Measurements from ENCODE around the gene KEAP1. TPM values are rescaled to one million over a fixed set of nuclear protein-coding genes. Genes with fewer than 3 reads are reported as not detected.

Gene KEAP1
- total and polyA plus RNA-seq, 9 of the 15 experiments (the other 6 are each of a cell fraction or from before 2014, with no cell fraction given), result 2.1 to 95.6 (median 64.3) TPM

GRCh38 chr19:10502524-10503001, 593 bp downstream of the KEAP1 start (continued):
- TF ChIP-seq HNRNPK (IDR thresholded peaks at IDR 0.05; ENCODE audit: low read depth, low read length, poor library complexity, severe bottlenecking), result peak; percentile 88
- peak; percentile 84 for TF ChIP-seq BHLHE40 (IDR thresholded peaks at IDR 0.05; ENCODE audit: low read length)
- peak; percentile 54; the same call in 1 of the 2 replicates for TF ChIP-seq CREB1 (IDR thresholded peaks at IDR 0.05)
- TF ChIP-seq CREB1 (CRISPR knock-in tag; IDR thresholded peaks at IDR 0.05), result peak; percentile 75
- TF ChIP-seq, protein P1, sequence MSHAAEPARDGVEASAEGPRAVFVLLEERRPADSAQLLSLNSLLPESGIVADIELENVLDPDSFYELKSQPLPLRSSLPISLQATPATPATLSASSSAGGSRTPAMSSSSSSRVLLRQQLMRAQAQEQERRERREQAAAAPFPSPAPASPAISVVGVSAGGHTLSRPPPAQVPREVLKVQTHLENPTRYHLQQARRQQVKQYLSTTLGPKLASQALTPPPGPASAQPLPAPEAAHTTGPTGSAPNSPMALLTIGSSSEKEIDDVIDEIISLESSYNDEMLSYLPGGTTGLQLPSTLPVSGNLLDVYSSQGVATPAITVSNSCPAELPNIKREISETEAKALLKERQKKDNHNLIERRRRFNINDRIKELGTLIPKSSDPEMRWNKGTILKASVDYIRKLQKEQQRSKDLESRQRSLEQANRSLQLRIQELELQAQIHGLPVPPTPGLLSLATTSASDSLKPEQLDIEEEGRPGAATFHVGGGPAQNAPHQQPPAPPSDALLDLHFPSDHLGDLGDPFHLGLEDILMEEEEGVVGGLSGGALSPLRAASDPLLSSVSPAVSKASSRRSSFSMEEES (CRISPR knock-in tag; IDR thresholded peaks at IDR 0.05), result peak; percentile 1; the same call in 1 of the 2 replicates
- no peak for TF ChIP-seq KLF13 (tag; IDR thresholded peaks at IDR 0.05; ENCODE audit: borderline replicate concordance, low read depth)
- peak; percentile 77; the same call in 1 of the 2 replicates for TF ChIP-seq RNF2 (IDR thresholded peaks at IDR 0.05)
- TF ChIP-seq BRD4 (IDR thresholded peaks at IDR 0.05), result 0 out of 2 replicates have a peak, but pooled peaks have one; percentile 11
- peak; percentile 98 for TF ChIP-seq CTBP1 (IDR thresholded peaks at IDR 0.05; ENCODE audit: borderline replicate concordance)
- TF ChIP-seq TEAD1 (CRISPR knock-in tag; IDR thresholded peaks at IDR 0.05), result 0 out of 4 replicates have a peak, but pooled peaks of 1 of the 2 experiments have one; percentile 55
- no peak for TF ChIP-seq NBN (IDR thresholded peaks at IDR 0.05; ENCODE audit: low read depth)
- TF ChIP-seq ZNF740 (CRISPR knock-in tag; IDR thresholded peaks at IDR 0.05), result peak; percentile 87
- TF ChIP-seq ZNF740 (tag; IDR thresholded peaks at IDR 0.05), result peak in 1 of 2 experiments; percentile 77; a peak in 2 of 4 replicates
- 0 out of 4 replicates have a peak, but pooled peaks of 1 of the 2 experiments have one; percentile 36 for TF ChIP-seq FOXA3 (CRISPR knock-in tag; conservative IDR thresholded peaks at IDR 0.05 in 1 of 2, IDR thresholded peaks at IDR 0.05 in 1 of 2)
- TF ChIP-seq, protein P2, sequence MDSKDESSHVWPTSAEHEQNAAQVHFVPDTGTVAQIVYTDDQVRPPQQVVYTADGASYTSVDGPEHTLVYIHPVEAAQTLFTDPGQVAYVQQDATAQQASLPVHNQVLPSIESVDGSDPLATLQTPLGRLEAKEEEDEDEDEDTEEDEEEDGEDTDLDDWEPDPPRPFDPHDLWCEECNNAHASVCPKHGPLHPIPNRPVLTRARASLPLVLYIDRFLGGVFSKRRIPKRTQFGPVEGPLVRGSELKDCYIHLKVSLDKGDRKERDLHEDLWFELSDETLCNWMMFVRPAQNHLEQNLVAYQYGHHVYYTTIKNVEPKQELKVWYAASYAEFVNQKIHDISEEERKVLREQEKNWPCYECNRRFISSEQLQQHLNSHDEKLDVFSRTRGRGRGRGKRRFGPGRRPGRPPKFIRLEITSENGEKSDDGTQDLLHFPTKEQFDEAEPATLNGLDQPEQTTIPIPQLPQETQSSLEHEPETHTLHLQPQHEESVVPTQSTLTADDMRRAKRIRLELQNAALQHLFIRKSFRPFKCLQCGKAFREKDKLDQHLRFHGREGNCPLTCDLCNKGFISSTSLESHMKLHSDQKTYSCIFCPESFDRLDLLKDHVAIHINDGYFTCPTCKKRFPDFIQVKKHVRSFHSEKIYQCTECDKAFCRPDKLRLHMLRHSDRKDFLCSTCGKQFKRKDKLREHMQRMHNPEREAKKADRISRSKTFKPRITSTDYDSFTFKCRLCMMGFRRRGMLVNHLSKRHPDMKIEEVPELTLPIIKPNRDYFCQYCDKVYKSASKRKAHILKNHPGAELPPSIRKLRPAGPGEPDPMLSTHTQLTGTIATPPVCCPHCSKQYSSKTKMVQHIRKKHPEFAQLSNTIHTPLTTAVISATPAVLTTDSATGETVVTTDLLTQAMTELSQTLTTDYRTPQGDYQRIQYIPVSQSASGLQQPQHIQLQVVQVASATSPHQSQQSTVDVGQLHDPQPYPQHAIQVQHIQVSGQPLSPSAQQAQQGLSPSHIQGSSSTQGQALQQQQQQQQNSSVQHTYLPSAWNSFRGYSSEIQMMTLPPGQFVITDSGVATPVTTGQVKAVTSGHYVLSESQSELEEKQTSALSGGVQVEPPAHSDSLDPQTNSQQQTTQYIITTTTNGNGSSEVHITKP (IDR thresholded peaks at IDR 0.05; ENCODE audit: partially characterized antibody), result peak; percentile 79
- TF ChIP-seq KDM5B (IDR thresholded peaks at IDR 0.05; ENCODE audit: insufficient replicate concordance, low read depth, low read length), result peak; percentile 85
- peak; percentile 95 for TF ChIP-seq GATAD2B (IDR thresholded peaks at IDR 0.05; ENCODE audit: borderline replicate concordance)
- TF ChIP-seq TOE1 (IDR thresholded peaks at IDR 0.05; ENCODE audit: borderline replicate concordance), result peak; percentile 87; the same call in 1 of the 2 replicates
- TF ChIP-seq TOE1 (CRISPR knock-in tag; IDR thresholded peaks at IDR 0.05; ENCODE audit: borderline replicate concordance, low read depth), result peak; percentile 32; the same call in 1 of the 2 replicates
- TF ChIP-seq EGR1 (conservative IDR thresholded peaks at IDR 0.05), result peak; percentile 90
- peak; percentile 33; the same call in 1 of the 2 replicates for TF ChIP-seq ARID1B (IDR thresholded peaks at IDR 0.05)

Measured in K562 (cell line).